ENCODE data around the gene NF1. TPM values are rescaled to one million over a fixed set of nuclear protein-coding genes. Genes with fewer than 3 reads are reported as not detected.

The NF1 gene
- total RNA-seq, 6 experiments from 2014 or later, result 45.0 to 62.6 (median 54.0) TPM

GRCh38 chr17:31072186-31072585, 22.6 kb upstream of the NF1 start:
- Mint-ChIP-seq H3K9me3 (peaks cover 4% of the 10 kb centered on the region), H3K36me3 (ENCODE audit: low read depth) (0 out of 2 replicates have a peak, but pooled peaks cover 4% of the 10 kb centered on the region), H3K4me3 (no peak overlapping the region), H3K27me3 (ENCODE audit: insufficient read depth) (no peaks in the 10 kb centered on the region), H3K4me1 (ENCODE audit: low read depth) (peaks cover 55% of the 10 kb centered on the region), H3K27ac (peak overlapping the region; percentile 34; the same call in 1 of the 2 replicates)
- peak; percentile 78 for DNase-seq
- no peak for TF ChIP-seq CTCF (IDR thresholded peaks at IDR 0.05)

- Mint-ChIP-seq H3K27ac (no peak overlapping the region), H3K36me3 (ENCODE audit: low read depth) (no peaks in the 10 kb centered on the region)
Observed at GRCh38 chr17:31073411-31073810, 21.4 kb upstream of the NF1 start.

GRCh38 chr17:31074772-31075555, 19.8 kb upstream of the NF1 start:
- no peak for TF ChIP-seq CTCF (IDR thresholded peaks at IDR 0.05)
- Mint-ChIP-seq H3K9me3 (no peaks in the 10 kb centered on the region), H3K36me3 (ENCODE audit: low read depth) (no peaks in the 10 kb centered on the region), H3K4me3 (no peak overlapping the region), H3K4me1 (ENCODE audit: low read depth) (peaks cover 32% of the 10 kb centered on the region), H3K27ac (peak overlapping the region; percentile 46; the same call in 1 of the 2 replicates), H3K27me3 (ENCODE audit: insufficient read depth) (no peaks in the 10 kb centered on the region)
- peak; percentile 47 for DNase-seq

More at GRCh38 chr17:31073411-31073810, 21.4 kb upstream of the NF1 start:
- peaks cover 43% of the 10 kb centered on the region for H3K4me1 Mint-ChIP-seq (ENCODE audit: low read depth)
- H3K27me3 Mint-ChIP-seq (ENCODE audit: insufficient read depth), result no peaks in the 10 kb centered on the region
- H3K4me3 Mint-ChIP-seq, result no peak overlapping the region
- no peak for TF ChIP-seq CTCF (IDR thresholded peaks at IDR 0.05)
- no peak for DNase-seq
- H3K9me3 Mint-ChIP-seq, result no peaks in the 10 kb centered on the region

GRCh38 chr17:31078290-31078689, 16.5 kb upstream of the NF1 start:
- Mint-ChIP-seq H3K27ac (no peak overlapping the region), H3K27me3 (ENCODE audit: insufficient read depth) (no peaks in the 10 kb centered on the region), H3K4me3 (no peak overlapping the region), H3K36me3 (ENCODE audit: low read depth) (no peaks in the 10 kb centered on the region), H3K4me1 (ENCODE audit: low read depth) (peaks cover 18% of the 10 kb centered on the region), H3K9me3 (no peaks in the 10 kb centered on the region)
- DNase-seq, result no peak
- no peak for TF ChIP-seq CTCF (IDR thresholded peaks at IDR 0.05)

GRCh38 chr17:31079731-31080130, 15.0 kb upstream of the NF1 start:
- Mint-ChIP-seq H3K9me3 (no peaks in the 10 kb centered on the region), H3K36me3 (ENCODE audit: low read depth) (no peaks in the 10 kb centered on the region), H3K4me1 (ENCODE audit: low read depth) (peaks cover 11% of the 10 kb centered on the region), H3K4me3 (no peak overlapping the region), H3K27ac (no peak overlapping the region), H3K27me3 (ENCODE audit: insufficient read depth) (no peaks in the 10 kb centered on the region)
- TF ChIP-seq CTCF (IDR thresholded peaks at IDR 0.05), result no peak
- no peak for DNase-seq
